GM23338 (cell line): ENCODE data around the gene CELF2.

Source experiments
- CREB1 ChIP-seq: fragments of 250-450 bp; sonication (Bioruptor Pico); IDR thresholded peaks from 2 replicates; pipeline ENCODE4 v1.5.0; 2020; ENCODE audit warnings: low read depth, mild to moderate bottlenecking, moderate library complexity
- CTCF ChIP-seq, 2 experiments: fragments of 200-600 bp in 1 of 2; sonication (generic) in 1 of 2; conservative IDR thresholded peaks; 2 replicates each; pipeline versions ENCODE4 v1.5.1 to v1.6.1; 2016 to 2017; ENCODE audit warnings: antibody characterized with exemption in 2 of 2, low read depth in 2 of 2, mild to moderate bottlenecking in 2 of 2, moderate library complexity in 1 of 2
- EZH2 ChIP-seq: fragments of 200-600 bp; sonication (generic); IDR thresholded peaks from one replicate; pipeline ENCODE4 v1.8.0; 2017; ENCODE audit warnings: antibody characterized with exemption, mild to moderate bottlenecking, low read depth; ENCODE audit not compliant: unreplicated experiment
- EZH2phosphoT487 ChIP-seq: fragments of 200-600 bp; sonication (generic); IDR thresholded peaks from one replicate; pipeline ENCODE4 v1.8.1; 2018; ENCODE audit warnings: antibody characterized with exemption; ENCODE audit not compliant: unreplicated experiment
- JUNB ChIP-seq: IDR thresholded peaks from one replicate; pipeline ENCODE4 v1.6.1; 2016; ENCODE audit warnings: antibody characterized with exemption; ENCODE audit not compliant: unreplicated experiment
- POLR2AphosphoS5 ChIP-seq: IDR thresholded peaks from 2 replicates; pipeline ENCODE4 v1.6.1; 2016; ENCODE audit warnings: antibody characterized with exemption, low read depth
- REST ChIP-seq: IDR thresholded peaks from one replicate; pipeline ENCODE4 v1.6.1; 2018; ENCODE audit warnings: antibody characterized with exemption; ENCODE audit not compliant: unreplicated experiment
- STAT1 ChIP-seq: IDR thresholded peaks from one replicate; pipeline ENCODE4 v1.6.1; 2016; ENCODE audit warnings: antibody characterized with exemption; ENCODE audit not compliant: unreplicated experiment
- ZNF114 ChIP-seq: fragments of 250-450 bp; sonication (Bioruptor Pico); IDR thresholded peaks from 2 replicates; pipeline ENCODE4 v1.5.0; 2020; ENCODE audit warnings: mild to moderate bottlenecking, moderate library complexity
- ZNF331 ChIP-seq: fragments of 250-450 bp; sonication (Bioruptor Pico); IDR thresholded peaks from 2 replicates; pipeline ENCODE4 v1.5.0; 2020; ENCODE audit warnings: low read depth, mild to moderate bottlenecking, moderate library complexity
- ZNF462 ChIP-seq: fragments of 250-450 bp; sonication (Bioruptor Pico); IDR thresholded peaks from 2 replicates; pipeline ENCODE4 v1.5.0; 2020; ENCODE audit warnings: mild to moderate bottlenecking, moderate library complexity

DNA sequence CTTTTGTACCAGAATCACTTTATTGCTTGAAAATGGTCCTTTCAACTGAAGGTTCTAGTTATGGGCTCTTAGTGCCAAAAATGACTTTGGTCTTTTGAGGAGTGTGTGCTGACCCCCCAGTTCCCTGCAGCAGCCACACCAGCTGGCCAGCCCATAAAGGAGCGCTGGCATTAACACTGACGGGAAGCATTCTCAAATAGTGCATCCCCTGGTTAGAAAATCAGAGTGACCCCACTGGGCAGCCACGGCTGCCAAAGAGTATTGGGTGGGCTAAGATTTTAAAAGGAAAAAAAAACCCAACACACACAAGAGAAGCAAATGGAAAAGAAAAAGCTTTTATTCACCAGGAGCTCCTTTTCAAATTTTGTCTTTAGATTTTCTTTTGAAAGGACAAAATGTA, 199.8 kb downstream of the CELF2 start:
- TF ChIP-seq CTCF (conservative IDR thresholded peaks at IDR 0.05; ENCODE audit: low read depth in 2 of 2) = no peak
- no peak for TF ChIP-seq REST
- TF ChIP-seq EZH2phosphoT487 = no peak
- TF ChIP-seq JUNB = no peak
- TF ChIP-seq EZH2 = no peak
- TF ChIP-seq POLR2AphosphoS5 = no peak
- TF ChIP-seq ZNF114 = no peak
- TF ChIP-seq STAT1 = no peak
- TF ChIP-seq CREB1 = no peak
- TF ChIP-seq ZNF462 (CRISPR knock-in tag) = no peak
- no peak for TF ChIP-seq ZNF331
